ENCODE results near the gene TMSB4X. TPM values are rescaled to one million over a fixed set of nuclear protein-coding genes. Genes with fewer than 3 reads are reported as not detected.
"Not testable (repeated sequence)": the region's sequence is repeated elsewhere in the genome, so short reads cannot be mapped to it uniquely, and the experiment has no call there.

TMSB4X gene
- total RNA-seq, 1 experiment from 2014 or later, result 1,095 TPM

DNA sequence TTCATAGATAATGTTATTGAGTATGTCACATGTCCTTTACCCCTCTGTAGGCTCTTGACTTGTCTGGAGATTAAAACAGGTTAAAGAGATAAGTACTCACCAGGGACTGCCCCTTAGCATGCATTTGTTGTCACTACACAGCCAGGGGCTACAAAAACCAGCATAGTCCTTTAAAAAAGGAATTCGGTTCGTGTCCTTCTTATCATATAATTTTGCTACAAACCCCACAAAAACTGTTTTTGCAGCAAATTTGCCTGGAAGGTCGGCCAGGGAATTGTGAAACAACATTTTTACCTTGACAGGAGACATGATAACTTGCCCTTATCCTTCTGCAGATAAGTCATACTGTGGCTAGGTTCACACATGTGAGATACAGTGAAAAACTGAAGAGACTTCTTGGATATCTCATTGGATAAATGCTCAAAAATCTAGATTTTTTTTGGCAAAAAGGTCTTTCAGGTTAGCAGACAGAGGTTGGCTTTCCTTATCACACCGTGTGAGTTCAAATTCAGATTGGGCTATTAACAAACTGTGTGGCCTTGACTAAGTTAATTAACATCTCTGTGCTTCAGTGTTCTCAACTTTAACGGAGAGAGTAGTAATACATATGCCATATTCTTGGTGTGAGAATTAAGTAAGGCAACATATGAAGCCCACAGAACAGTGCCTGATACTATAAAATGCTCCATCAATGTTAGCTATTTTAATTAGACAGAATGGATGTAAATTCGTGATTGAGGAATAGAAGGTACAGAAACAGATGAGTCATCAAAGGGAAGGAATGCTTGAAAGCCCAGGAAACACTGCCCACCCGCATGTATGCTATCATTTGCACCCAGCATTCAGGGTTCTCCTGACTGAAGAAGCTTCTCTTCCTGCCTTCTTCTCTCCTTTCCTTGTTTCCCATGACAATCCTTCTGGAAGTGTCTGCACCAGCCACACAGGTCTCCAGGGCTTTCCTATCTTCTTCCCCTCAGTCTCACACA, 39.5 kb downstream of the TMSB4X start:
- intact Hi-C loops (cut with micrococcal nuclease; ENCODE audit: unreplicated experiment), result no loop called here
- no peak overlapping the region for H3K4me3 Mint-ChIP-seq (ENCODE audit: unreplicated experiment)
- H3K36me3 Mint-ChIP-seq (ENCODE audit: insufficient read depth, unreplicated experiment), result no peaks in the 10 kb centered on the region
- no peak overlapping the region for H3K27ac Mint-ChIP-seq (ENCODE audit: unreplicated experiment)
- TF ChIP-seq, protein P1, sequence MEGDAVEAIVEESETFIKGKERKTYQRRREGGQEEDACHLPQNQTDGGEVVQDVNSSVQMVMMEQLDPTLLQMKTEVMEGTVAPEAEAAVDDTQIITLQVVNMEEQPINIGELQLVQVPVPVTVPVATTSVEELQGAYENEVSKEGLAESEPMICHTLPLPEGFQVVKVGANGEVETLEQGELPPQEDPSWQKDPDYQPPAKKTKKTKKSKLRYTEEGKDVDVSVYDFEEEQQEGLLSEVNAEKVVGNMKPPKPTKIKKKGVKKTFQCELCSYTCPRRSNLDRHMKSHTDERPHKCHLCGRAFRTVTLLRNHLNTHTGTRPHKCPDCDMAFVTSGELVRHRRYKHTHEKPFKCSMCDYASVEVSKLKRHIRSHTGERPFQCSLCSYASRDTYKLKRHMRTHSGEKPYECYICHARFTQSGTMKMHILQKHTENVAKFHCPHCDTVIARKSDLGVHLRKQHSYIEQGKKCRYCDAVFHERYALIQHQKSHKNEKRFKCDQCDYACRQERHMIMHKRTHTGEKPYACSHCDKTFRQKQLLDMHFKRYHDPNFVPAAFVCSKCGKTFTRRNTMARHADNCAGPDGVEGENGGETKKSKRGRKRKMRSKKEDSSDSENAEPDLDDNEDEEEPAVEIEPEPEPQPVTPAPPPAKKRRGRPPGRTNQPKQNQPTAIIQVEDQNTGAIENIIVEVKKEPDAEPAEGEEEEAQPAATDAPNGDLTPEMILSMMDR (IDR thresholded peaks at IDR 0.05; ENCODE audit: insufficient read depth in 1 of 2, low read depth in 1 of 2, low read length in 1 of 2, severe bottlenecking in 1 of 2, unreplicated experiment in 1 of 2), result no peak
- no TSS peak for BruUV-seq (replicated peaks)
- Histone ChIP-seq H3K4me3 (ENCODE audit: low read depth, low read length) (no peak overlapping the region), H3K27me3 (replicated peaks; ENCODE audit: control insufficient read depth, insufficient read depth, low read length) (no peaks in the 10 kb centered on the region), H3K4me1 (peaks cover 25% of the 10 kb centered on the region), H3K9me3 (no peaks in the 10 kb centered on the region), H3K36me3 (ENCODE audit: control insufficient read depth, insufficient read depth, low read length) (no peaks in the 10 kb centered on the region)
- peak in 1 of 2 experiments; percentile 25 for DNase-seq
- POLR2A ChIA-PET, result no interaction called here
- CTCF ChIA-PET, result interaction anchor here (0.6 kb wide), 1 partner anchor 377 kb away, joined by 3 read pairs; no protein-coding TSS in a partner anchor
- peaks cover 19% of the 10 kb centered on the region for H3K4me1 Mint-ChIP-seq (ENCODE audit: low read depth, unreplicated experiment)
- H3K27me3 Mint-ChIP-seq (ENCODE audit: insufficient read depth, unreplicated experiment), result no peaks in the 10 kb centered on the region
- H3K9me3 Mint-ChIP-seq (ENCODE audit: unreplicated experiment), result no peaks in the 10 kb centered on the region

DNA sequence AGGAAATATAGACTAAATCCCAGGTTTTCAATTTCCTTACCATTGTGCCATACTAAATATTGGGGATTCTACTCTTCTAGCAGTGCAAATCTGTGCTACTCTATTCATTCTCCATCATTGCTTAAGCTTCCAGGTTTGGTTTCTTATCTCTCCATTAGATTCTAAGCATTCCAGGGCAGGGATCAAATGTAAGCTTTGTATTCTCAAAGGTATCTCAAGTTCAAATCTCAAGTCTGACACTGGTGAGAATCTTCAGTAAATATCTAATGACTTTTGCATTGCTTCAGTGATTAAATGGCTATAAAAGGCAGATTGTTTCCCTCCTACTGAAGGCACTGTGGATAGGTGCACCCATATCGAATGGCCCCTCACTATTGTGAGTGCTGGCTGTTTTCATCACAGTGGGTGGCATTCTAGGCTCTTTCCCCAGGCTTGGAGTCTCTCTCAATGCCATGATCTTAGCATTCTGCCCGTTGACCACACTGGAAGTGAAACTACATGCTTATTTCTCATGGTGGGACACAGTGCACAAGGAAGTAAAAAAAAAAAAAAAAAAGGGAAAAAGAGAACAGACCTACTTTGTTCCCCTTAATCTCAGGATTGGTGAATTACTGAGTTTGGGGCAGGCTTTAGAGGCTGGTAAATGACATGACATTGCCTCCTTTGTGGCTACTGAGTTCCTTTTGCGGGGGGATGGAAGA, 40.8 kb downstream of the TMSB4X start:
- TF ChIP-seq, protein P1 (IDR thresholded peaks at IDR 0.05; ENCODE audit: insufficient read depth in 1 of 2, low read depth in 1 of 2, low read length in 1 of 2, severe bottlenecking in 1 of 2, unreplicated experiment in 1 of 2), result no peak
- Histone ChIP-seq H3K36me3 (ENCODE audit: control insufficient read depth, insufficient read depth, low read length) (no peaks in the 10 kb centered on the region), H3K9me3 (no peaks in the 10 kb centered on the region), H3K27me3 (replicated peaks; ENCODE audit: control insufficient read depth, insufficient read depth, low read length) (no peaks in the 10 kb centered on the region), H3K4me1 (peaks cover 25% of the 10 kb centered on the region), H3K4me3 (ENCODE audit: low read depth, low read length) (no peak overlapping the region)
- Mint-ChIP-seq H3K27ac (ENCODE audit: unreplicated experiment) (no peak overlapping the region), H3K27me3 (ENCODE audit: insufficient read depth, unreplicated experiment) (no peaks in the 10 kb centered on the region), H3K4me3 (ENCODE audit: unreplicated experiment) (no peak overlapping the region), H3K36me3 (ENCODE audit: insufficient read depth, unreplicated experiment) (no peaks in the 10 kb centered on the region), H3K4me1 (ENCODE audit: low read depth, unreplicated experiment) (peaks cover 13% of the 10 kb centered on the region), H3K9me3 (ENCODE audit: unreplicated experiment) (no peaks in the 10 kb centered on the region)
- ChIA-PET CTCF (no interaction called here), POLR2A (interaction anchor here (0.9 kb wide), 1 partner anchor 15 kb away, joined by 11 read pairs; no protein-coding TSS in a partner anchor)
- no peak for DNase-seq
- intact Hi-C loops (cut with micrococcal nuclease; ENCODE audit: unreplicated experiment), result no loop called here
- no TSS peak for BruUV-seq (replicated peaks)

DNA sequence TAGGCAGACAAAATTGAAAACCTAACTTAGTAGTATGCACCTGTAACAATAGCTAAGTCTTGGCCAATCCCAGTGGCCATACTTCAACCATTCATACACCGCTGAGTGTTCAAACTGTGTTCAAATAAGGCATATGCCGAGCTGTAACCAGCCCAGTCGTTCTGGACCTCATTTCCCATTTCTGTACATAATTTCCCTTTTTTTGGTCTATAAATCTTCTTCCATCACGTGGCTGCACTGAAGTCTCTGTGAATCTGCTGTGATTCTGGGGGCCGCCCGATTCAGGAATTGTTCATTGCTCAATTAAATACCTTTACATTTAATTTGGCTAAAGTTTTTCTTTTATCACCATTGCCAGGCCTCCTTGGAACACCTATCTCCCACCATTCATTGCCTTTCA, 41.8 kb downstream of the TMSB4X start:
- H3K27ac Mint-ChIP-seq (ENCODE audit: unreplicated experiment); POLR2A ChIA-PET; H3K9me3 ChIP-seq; H3K27me3 ChIP-seq (replicated peaks; ENCODE audit: control insufficient read depth, insufficient read depth, low read length); H3K36me3 Mint-ChIP-seq (ENCODE audit: insufficient read depth, unreplicated experiment); H3K27me3 Mint-ChIP-seq (ENCODE audit: insufficient read depth, unreplicated experiment); intact Hi-C loops (cut with micrococcal nuclease; ENCODE audit: unreplicated experiment); H3K4me3 ChIP-seq (ENCODE audit: low read depth, low read length); BruUV-seq (replicated peaks); H3K4me3 Mint-ChIP-seq (ENCODE audit: unreplicated experiment); DNase-seq; H3K36me3 ChIP-seq (ENCODE audit: control insufficient read depth, insufficient read depth, low read length); CTCF ChIA-PET; H3K9me3 Mint-ChIP-seq (ENCODE audit: unreplicated experiment): not testable (repeated sequence)
- H3K4me1 Mint-ChIP-seq (ENCODE audit: low read depth, unreplicated experiment), result peaks cover 12% of the 10 kb centered on the region
- peaks cover 28% of the 10 kb centered on the region for H3K4me1 ChIP-seq
